GM12873 (cell line): ENCODE measurements around the gene PNPLA7.

Experiments used
- CTCF ChIP-seq: IDR thresholded peaks from 2 replicates; pipeline ENCODE4 v1.5.1; 2012; ENCODE audit warnings: low read depth, mild to moderate bottlenecking, moderate library complexity, low read length, control low read depth; ENCODE audit not compliant: insufficient read depth; ENCODE audit errors: missing control alignments

PNPLA7 gene

GRCh38 chr9:137506274-137506673, 43.9 kb downstream of the PNPLA7 start:
- no peak for TF ChIP-seq CTCF

GRCh38 chr9:137505421-137506140, 44.6 kb downstream of the PNPLA7 start:
- no peak for TF ChIP-seq CTCF

GRCh38 chr9:137504432-137504777, 45.8 kb downstream of the PNPLA7 start:
- no peak for TF ChIP-seq CTCF

GRCh38 chr9:137502008-137502911, 47.9 kb downstream of the PNPLA7 start:
- TF ChIP-seq CTCF: no peak

- no peak for TF ChIP-seq CTCF
Measured at GRCh38 chr9:137501457-137501856, 48.7 kb downstream of the PNPLA7 start.

- no peak for TF ChIP-seq CTCF
Measured at GRCh38 chr9:137500666-137501397, 49.4 kb downstream of the PNPLA7 start.
